ENCODE data around the gene HMGA1.

Gene HMGA1

GRCh38 chr6:34218691-34219090 is 18.0 kb upstream of the HMGA1 start:
- no peaks in the 10 kb centered on the region for H3K36me3 ChIP-seq (replicated peaks)
- no peak for TF ChIP-seq CTCF (IDR thresholded peaks at IDR 0.05; ENCODE audit: low read depth, low read length, missing control alignments)
- in situ Hi-C loops (cut with HindIII; ENCODE audit: low pct_ligation_motif_present, low sequenced_read_pairs): no loop called here
- no peak for DNase-seq
- H3K27me3 ChIP-seq (replicated peaks): no peaks in the 10 kb centered on the region
- H3K27ac ChIP-seq: no peak overlapping the region
- H3K4me3 ChIP-seq (ENCODE audit: low read depth, low read length): no peak overlapping the region

- no peak for TF ChIP-seq CTCF (IDR thresholded peaks at IDR 0.05; ENCODE audit: low read depth, low read length, missing control alignments)
- H3K4me3 ChIP-seq (ENCODE audit: low read depth, low read length): peak overlapping the region; percentile 42
- in situ Hi-C loops (cut with HindIII; ENCODE audit: low pct_ligation_motif_present, low sequenced_read_pairs): no loop called here
- H3K27me3 ChIP-seq (replicated peaks): no peaks in the 10 kb centered on the region
- peak overlapping the region; percentile 45 for H3K27ac ChIP-seq
- DNase-seq: no peak
- no peaks in the 10 kb centered on the region for H3K36me3 ChIP-seq (replicated peaks)
These were observed 13.2 kb upstream of the HMGA1 start for GRCh38 chr6:34223381-34223955.

GRCh38 chr6:34223956-34224940 is 12.4 kb upstream of the HMGA1 start:
- DNase-seq: peak; percentile 90
- no peaks in the 10 kb centered on the region for H3K27me3 ChIP-seq (replicated peaks)
- peak overlapping the region; percentile 88 for H3K27ac ChIP-seq
- H3K36me3 ChIP-seq (replicated peaks): no peaks in the 10 kb centered on the region
- no peak for TF ChIP-seq CTCF (IDR thresholded peaks at IDR 0.05; ENCODE audit: low read depth, low read length, missing control alignments)
- peak overlapping the region; percentile 50 for H3K4me3 ChIP-seq (ENCODE audit: low read depth, low read length)
- in situ Hi-C loops (cut with HindIII; ENCODE audit: low pct_ligation_motif_present, low sequenced_read_pairs): no loop called here

GRCh38 chr6:34225551-34225950 is 11.1 kb upstream of the HMGA1 start:
- in situ Hi-C loops (cut with HindIII; ENCODE audit: low pct_ligation_motif_present, low sequenced_read_pairs): no loop called here
- H3K27ac ChIP-seq: no peak overlapping the region

GRCh38 chr6:34226066-34226465 is 10.6 kb upstream of the HMGA1 start:
- Histone ChIP-seq H3K36me3 (replicated peaks) (no peaks in the 10 kb centered on the region), H3K4me3 (ENCODE audit: low read depth, low read length) (no peak overlapping the region), H3K27me3 (replicated peaks) (no peaks in the 10 kb centered on the region), H3K27ac (no peak overlapping the region)
- no peak for DNase-seq
- in situ Hi-C loops (cut with HindIII; ENCODE audit: low pct_ligation_motif_present, low sequenced_read_pairs): no loop called here
- TF ChIP-seq CTCF (IDR thresholded peaks at IDR 0.05; ENCODE audit: low read depth, low read length, missing control alignments): no peak

More at GRCh38 chr6:34225551-34225950, 11.1 kb upstream of the HMGA1 start:
- DNase-seq: no peak
- Histone ChIP-seq H3K27me3 (replicated peaks) (no peaks in the 10 kb centered on the region), H3K36me3 (replicated peaks) (no peaks in the 10 kb centered on the region), H3K4me3 (ENCODE audit: low read depth, low read length) (no peak overlapping the region)
- TF ChIP-seq CTCF (IDR thresholded peaks at IDR 0.05; ENCODE audit: low read depth, low read length, missing control alignments): no peak
